HUES64 (cell line): ENCODE data around the gene DENND10.
A peak's percentile ranks its signal among the peaks of the same experiment; 100 is the strongest.

Experiments
- H3K27ac ChIP-seq: 2 replicates; pipeline ENCODE4 v1.7.0; 2013; ENCODE audit warnings: low read depth, low read length, inconsistent platforms
- H3K27me3 ChIP-seq: 2 replicates; pipeline ENCODE4 v1.6.1; 2013; ENCODE audit warnings: mild to moderate bottlenecking, low read length; ENCODE audit not compliant: insufficient read depth
- H3K36me3 ChIP-seq: 2 replicates; pipeline ENCODE4 v1.6.1; 2013; ENCODE audit warnings: mild to moderate bottlenecking, low read length; ENCODE audit not compliant: insufficient read depth
- H3K4me1 ChIP-seq: 2 replicates; pipeline ENCODE4 v1.6.1; 2013; ENCODE audit warnings: mild to moderate bottlenecking, low read length, moderate library complexity; ENCODE audit not compliant: insufficient read depth
- H3K4me3 ChIP-seq: 2 replicates; pipeline ENCODE4 v1.5.1; 2013; ENCODE audit warnings: mild to moderate bottlenecking, low read length, moderate library complexity
- H3K9ac ChIP-seq: 2 replicates; pipeline ENCODE4 v1.6.1; 2013; ENCODE audit warnings: mild to moderate bottlenecking, low read depth, low read length
- H3K9me3 ChIP-seq: 2 replicates; pipeline ENCODE4 v1.6.1; 2013; ENCODE audit warnings: low read depth, low read length; ENCODE audit not compliant: insufficient read depth
- WGBS: fragments of 150-250, 120-280 bp; methylation state at CpG from one replicate; pipeline ENCODE4 v1.1.7; 2013; ENCODE audit warnings: missing lambda C conversion rate; 5-methylcytosine and 5-hydroxymethylcytosine counted together

Gene DENND10

GRCh38 chr10:119153661-119154060 is 49.7 kb downstream of the DENND10 start:
- Histone ChIP-seq H3K9ac (no peak overlapping the region), H3K4me1 (no peaks in the 10 kb centered on the region), H3K9me3 (no peaks in the 10 kb centered on the region), H3K4me3 (no peak overlapping the region), H3K36me3 (peaks cover 23% of the 10 kb centered on the region), H3K27me3 (no peaks in the 10 kb centered on the region), H3K27ac (no peak overlapping the region)
- whole genome bisulfite sequencing: 95% methylated on average over 12 of the region's 12 CpGs

- 82% methylated on average over 8 of the region's 8 CpGs for WGBS
- no peak overlapping the region for H3K27ac ChIP-seq
These were observed 55.4 kb downstream of the DENND10 start for GRCh38 chr10:119159332-119159731.

GRCh38 chr10:119161680-119162451 is 58.0 kb downstream of the DENND10 start:
- Histone ChIP-seq H3K9ac (no peak overlapping the region), H3K9me3 (no peaks in the 10 kb centered on the region), H3K27me3 (no peaks in the 10 kb centered on the region), H3K4me1 (peaks cover 4% of the 10 kb centered on the region; the same call in 1 of the 2 replicates), H3K27ac (no peak overlapping the region), H3K4me3 (no peak overlapping the region), H3K36me3 (peaks cover 16% of the 10 kb centered on the region)
- 93% methylated on average over 11 of the region's 11 CpGs for WGBS

More at GRCh38 chr10:119159332-119159731, 55.4 kb downstream of the DENND10 start:
- Histone ChIP-seq H3K9me3 (no peaks in the 10 kb centered on the region), H3K27me3 (no peaks in the 10 kb centered on the region), H3K4me1 (no peaks in the 10 kb centered on the region), H3K9ac (no peak overlapping the region), H3K36me3 (peaks cover 27% of the 10 kb centered on the region), H3K4me3 (no peak overlapping the region)

- H3K36me3 ChIP-seq: peaks cover 19% of the 10 kb centered on the region
- 96% methylated on average over 5 of the region's 5 CpGs for WGBS
These were observed 58.7 kb downstream of the DENND10 start for GRCh38 chr10:119162452-119163092.

GRCh38 chr10:119165171-119166117 is 61.5 kb downstream of the DENND10 start, which contains the start of gene SFXN4:
TSS of gene SFXN4 (minus strand) at chr10:119165714. CDS start at chr10:119165647, 67 bp downstream.
- peak within 1 kb of the TSS; percentile 73 for H3K27ac ChIP-seq

More at GRCh38 chr10:119162452-119163092, 58.7 kb downstream of the DENND10 start:
- Histone ChIP-seq H3K4me3 (no peak overlapping the region), H3K27me3 (no peaks in the 10 kb centered on the region), H3K27ac (no peak overlapping the region), H3K4me1 (peaks cover 4% of the 10 kb centered on the region; the same call in 1 of the 2 replicates), H3K9me3 (no peaks in the 10 kb centered on the region), H3K9ac (no peak overlapping the region)

GRCh38 chr10:119166118-119166500 is 62.2 kb downstream of the DENND10 start:
- Histone ChIP-seq H3K36me3 (peaks cover 37% of the 10 kb centered on the region), H3K9me3 (no peaks in the 10 kb centered on the region), H3K4me3 (peak overlapping the region; percentile 75), H3K27me3 (no peaks in the 10 kb centered on the region), H3K4me1 (peaks cover 4% of the 10 kb centered on the region; the same call in 1 of the 2 replicates), H3K27ac (peak overlapping the region; percentile 38; the same call in 1 of the 2 replicates), H3K9ac (peak overlapping the region; percentile 89; the same call in 1 of the 2 replicates)
- WGBS: 75% methylated on average over 7 of the region's 7 CpGs

More at GRCh38 chr10:119165171-119166117, 61.5 kb downstream of the DENND10 start, which contains the start of gene SFXN4:
- Histone ChIP-seq H3K4me3 (peak within 1 kb of the TSS; percentile 75), H3K27me3 (no peaks in the 10 kb centered on the region), H3K36me3 (peaks cover 33% of the 10 kb centered on the region), H3K4me1 (peaks cover 4% of the 10 kb centered on the region; the same call in 1 of the 2 replicates), H3K9me3 (no peaks in the 10 kb centered on the region), H3K9ac (peak within 1 kb of the TSS; percentile 89)
- 3% methylated on average over 89 of the region's 90 CpGs for WGBS

GRCh38 chr10:119166564-119166963 is 62.7 kb downstream of the DENND10 start:
- H3K36me3 ChIP-seq: peaks cover 41% of the 10 kb centered on the region
- H3K9ac ChIP-seq: no peak overlapping the region
- H3K4me1 ChIP-seq: peaks cover 4% of the 10 kb centered on the region; the same call in 1 of the 2 replicates
- H3K4me3 ChIP-seq: peak overlapping the region; percentile 75; the same call in 1 of the 2 replicates
- H3K27me3 ChIP-seq: no peaks in the 10 kb centered on the region
- 67% methylated on average over 8 of the region's 8 CpGs for WGBS
- no peaks in the 10 kb centered on the region for H3K9me3 ChIP-seq
- H3K27ac ChIP-seq: no peak overlapping the region

- WGBS: 78% methylated on average over 8 of the region's 8 CpGs
- H3K27ac ChIP-seq: no peak overlapping the region
- no peak overlapping the region for H3K9ac ChIP-seq
- H3K4me1 ChIP-seq: peaks cover 4% of the 10 kb centered on the region; the same call in 1 of the 2 replicates
- H3K36me3 ChIP-seq: peaks cover 46% of the 10 kb centered on the region
- H3K9me3 ChIP-seq: no peaks in the 10 kb centered on the region
- no peaks in the 10 kb centered on the region for H3K27me3 ChIP-seq
- H3K4me3 ChIP-seq: no peak overlapping the region
These were observed 63.1 kb downstream of the DENND10 start for GRCh38 chr10:119167041-119167440.

GRCh38 chr10:119174109-119174508 is 70.2 kb downstream of the DENND10 start:
- H3K4me1 ChIP-seq: peaks cover 3% of the 10 kb centered on the region; the same call in 1 of the 2 replicates
- no peaks in the 10 kb centered on the region for H3K9me3 ChIP-seq
- no peak overlapping the region for H3K9ac ChIP-seq
- peaks cover 71% of the 10 kb centered on the region for H3K36me3 ChIP-seq
- no peak overlapping the region for H3K27ac ChIP-seq
- H3K27me3 ChIP-seq: no peaks in the 10 kb centered on the region
- 88% methylated on average over 2 of the region's 2 CpGs for WGBS
- no peak overlapping the region for H3K4me3 ChIP-seq

GRCh38 chr10:119176166-119176565 is 72.3 kb downstream of the DENND10 start:
- no peaks in the 10 kb centered on the region for H3K9me3 ChIP-seq
- WGBS: 91% methylated on average over 6 of the region's 6 CpGs
- H3K4me1 ChIP-seq: peaks cover 4% of the 10 kb centered on the region; the same call in 1 of the 2 replicates
- H3K36me3 ChIP-seq: peaks cover 53% of the 10 kb centered on the region
- H3K4me3 ChIP-seq: no peak overlapping the region
- no peak overlapping the region for H3K27ac ChIP-seq
- no peaks in the 10 kb centered on the region for H3K27me3 ChIP-seq
- no peak overlapping the region for H3K9ac ChIP-seq
